Calu3 (cell line): ENCODE results near the gene CCDC192. TPM values are rescaled to one million over a fixed set of nuclear protein-coding genes. Genes with fewer than 3 reads are reported as not detected.

Experiments used
- BruUV-seq: library from RNA; stranded (reverse); fragments of 400-500 nt; replicated peaks from 2 replicates; lab custom pipeline; 2021; lab: Mats Ljungman, UMichigan
- CTCF ChIA-PET: fragments of 300-600 bp; sonication (Branson Sonifier 250); formaldehyde crosslinking; loops from one replicate; lab custom pipeline; 2022; ENCODE audit warnings: antibody characterized with exemption; lab: Charles Lee
- DNase-seq: peaks from one replicate; pipeline ENCODE4 v3.0.0; 2022
- H3K27ac Mint-ChIP-seq: one replicate; pipeline ENCODE4 v1.8.0; 2022; ENCODE audit warnings: mixed read lengths; ENCODE audit not compliant: unreplicated experiment
- H3K27me3 Mint-ChIP-seq: one replicate; pipeline ENCODE4 v1.8.0; 2022; ENCODE audit warnings: mixed read lengths; ENCODE audit not compliant: unreplicated experiment
- H3K36me3 Mint-ChIP-seq: one replicate; pipeline ENCODE4 v1.8.0; 2022; ENCODE audit warnings: mild to moderate bottlenecking, moderate library complexity, mixed read lengths; ENCODE audit not compliant: insufficient read depth, unreplicated experiment
- H3K4me1 Mint-ChIP-seq: one replicate; pipeline ENCODE4 v1.8.0; 2022; ENCODE audit warnings: mild to moderate bottlenecking, low read depth, mixed read lengths; ENCODE audit not compliant: unreplicated experiment
- H3K4me3 Mint-ChIP-seq: one replicate; pipeline ENCODE4 v1.8.0; 2022; ENCODE audit warnings: mild to moderate bottlenecking, low read depth, moderate library complexity, mixed read lengths; ENCODE audit not compliant: unreplicated experiment
- H3K9me3 Mint-ChIP-seq: one replicate; pipeline ENCODE4 v1.8.0; 2022; ENCODE audit warnings: low read depth, mixed read lengths; ENCODE audit not compliant: unreplicated experiment
- intact Hi-C: fragments of 100-400 bp; cut with micrococcal nuclease; formaldehyde crosslinking; loops from one replicate; pipeline ENCODE4 v1.10.0; 2022; ENCODE audit not compliant: unreplicated experiment
- total RNA-seq: library from RNA; stranded (reverse); gene quantifications from 2 replicates; pipeline ENCODE4 v1.2.3, GENCODE V29; 2022
- TF ChIP-seq, protein P1 (sequence below): fragments of 200-600 bp; IDR thresholded peaks from one replicate; pipeline ENCODE4 v1.8.0; 2022; ENCODE audit warnings: antibody characterized with exemption; ENCODE audit not compliant: unreplicated experiment

CCDC192 gene
- total RNA-seq, 1 experiment from 2014 or later: 2.5 TPM

DNA sequence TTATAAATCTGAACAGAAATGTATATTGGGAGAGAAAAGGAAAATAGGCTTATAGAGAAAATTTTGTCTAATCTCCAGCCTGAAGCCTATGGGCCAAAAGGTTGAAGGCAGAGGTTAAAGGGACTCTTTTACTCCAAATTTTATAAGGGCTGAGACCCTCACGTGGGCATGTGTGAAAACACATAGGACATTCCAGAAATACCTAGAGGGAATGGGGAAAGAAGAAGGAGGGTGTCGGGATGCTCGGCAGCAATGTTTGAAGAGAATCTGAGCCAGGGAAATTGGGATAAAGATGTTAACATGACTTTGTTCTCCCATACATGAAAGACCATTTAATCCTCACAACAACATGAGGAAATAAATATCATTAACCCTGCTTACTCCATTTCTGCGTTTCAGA is 278.3 kb downstream of the CCDC192 start:
- CTCF ChIA-PET: no interaction called here
- H3K4me3 Mint-ChIP-seq: no peak overlapping the region
- no TSS peak for BruUV-seq
- H3K27ac Mint-ChIP-seq: no peak overlapping the region
- no peak for DNase-seq
- H3K27me3 Mint-ChIP-seq: no peaks in the 10 kb centered on the region
- no peaks in the 10 kb centered on the region for H3K36me3 Mint-ChIP-seq
- no peaks in the 10 kb centered on the region for H3K9me3 Mint-ChIP-seq
- TF ChIP-seq, protein P1, sequence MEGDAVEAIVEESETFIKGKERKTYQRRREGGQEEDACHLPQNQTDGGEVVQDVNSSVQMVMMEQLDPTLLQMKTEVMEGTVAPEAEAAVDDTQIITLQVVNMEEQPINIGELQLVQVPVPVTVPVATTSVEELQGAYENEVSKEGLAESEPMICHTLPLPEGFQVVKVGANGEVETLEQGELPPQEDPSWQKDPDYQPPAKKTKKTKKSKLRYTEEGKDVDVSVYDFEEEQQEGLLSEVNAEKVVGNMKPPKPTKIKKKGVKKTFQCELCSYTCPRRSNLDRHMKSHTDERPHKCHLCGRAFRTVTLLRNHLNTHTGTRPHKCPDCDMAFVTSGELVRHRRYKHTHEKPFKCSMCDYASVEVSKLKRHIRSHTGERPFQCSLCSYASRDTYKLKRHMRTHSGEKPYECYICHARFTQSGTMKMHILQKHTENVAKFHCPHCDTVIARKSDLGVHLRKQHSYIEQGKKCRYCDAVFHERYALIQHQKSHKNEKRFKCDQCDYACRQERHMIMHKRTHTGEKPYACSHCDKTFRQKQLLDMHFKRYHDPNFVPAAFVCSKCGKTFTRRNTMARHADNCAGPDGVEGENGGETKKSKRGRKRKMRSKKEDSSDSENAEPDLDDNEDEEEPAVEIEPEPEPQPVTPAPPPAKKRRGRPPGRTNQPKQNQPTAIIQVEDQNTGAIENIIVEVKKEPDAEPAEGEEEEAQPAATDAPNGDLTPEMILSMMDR: no peak
- H3K4me1 Mint-ChIP-seq: peaks cover 39% of the 10 kb centered on the region
- intact Hi-C loops: no loop called here

DNA sequence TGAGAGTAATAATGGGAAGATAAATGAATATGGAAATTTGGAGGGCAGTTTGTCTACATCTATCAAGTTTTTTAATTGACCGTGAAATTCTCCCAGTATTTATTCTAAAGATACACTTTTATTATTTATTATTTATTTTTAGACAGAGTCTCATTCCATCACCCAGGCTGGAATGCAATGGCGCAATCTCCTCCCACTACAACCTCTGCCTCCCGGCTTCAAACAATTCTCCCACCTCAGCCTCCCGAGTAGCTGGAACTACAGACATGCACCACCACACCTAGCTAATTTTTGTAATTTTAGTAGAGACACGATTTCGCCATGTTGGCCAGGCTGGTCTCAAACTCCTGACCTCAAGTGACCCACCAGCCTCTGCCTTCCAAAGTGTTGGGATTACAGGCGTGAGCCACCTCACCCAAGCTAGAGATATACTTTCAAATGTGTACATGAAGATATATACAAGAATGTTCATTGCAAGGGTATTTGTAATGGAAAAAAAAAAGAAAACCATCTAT is 282.7 kb downstream of the CCDC192 start:
- no peak overlapping the region for H3K27ac Mint-ChIP-seq
- TF ChIP-seq, protein P1: no peak

DNA sequence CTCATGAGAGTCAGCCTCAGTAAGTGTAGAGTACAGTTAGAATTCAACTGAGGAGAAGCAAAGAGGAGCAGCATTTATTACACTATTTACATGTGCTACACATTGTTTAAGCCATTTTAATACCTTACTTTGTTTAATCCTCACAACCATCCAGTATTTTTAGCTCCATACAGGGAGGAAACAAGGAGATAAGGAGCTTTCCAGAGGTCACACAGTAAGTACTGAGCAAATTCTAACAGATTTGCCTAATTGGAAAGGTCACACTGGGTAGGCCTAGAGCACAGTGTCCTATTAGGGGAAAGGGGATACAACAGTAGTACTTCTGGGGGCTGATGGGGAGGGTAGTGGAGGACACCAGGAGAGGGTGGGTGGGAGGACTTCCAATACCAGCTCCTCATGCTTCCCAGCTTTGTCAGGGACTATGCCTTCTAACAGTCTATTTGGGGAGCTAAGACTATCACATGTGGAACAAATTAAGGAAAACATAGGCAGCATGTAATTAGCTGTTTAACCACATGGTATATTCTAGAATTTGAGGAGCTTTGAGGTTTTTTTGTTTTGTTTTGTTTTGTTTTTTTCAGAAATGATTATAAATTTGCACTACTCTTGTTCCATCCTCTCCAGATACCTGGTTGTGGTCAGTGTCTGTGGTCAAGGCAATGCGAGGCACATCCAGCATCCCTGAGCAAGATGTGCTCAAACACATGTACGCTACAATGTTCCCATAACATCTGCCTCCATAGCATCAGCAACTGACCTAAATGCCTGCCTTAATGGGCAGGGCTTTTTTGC is 284.4 kb downstream of the CCDC192 start:
- CTCF ChIA-PET: interaction anchor here (0.6 to 2.1 kb wide), 15 partner anchors 9 to 167 kb away, joined by 3 to 9 read pairs (median 3); no protein-coding TSS in a partner anchor
- H3K9me3 Mint-ChIP-seq: peaks cover 2% of the 10 kb centered on the region
- H3K36me3 Mint-ChIP-seq: peaks cover 5% of the 10 kb centered on the region
- no peaks in the 10 kb centered on the region for H3K27me3 Mint-ChIP-seq
- BruUV-seq: no TSS peak
- H3K27ac Mint-ChIP-seq: peak overlapping the region; percentile 51
- H3K4me1 Mint-ChIP-seq: peaks cover 24% of the 10 kb centered on the region
- intact Hi-C loops: no loop called here
- TF ChIP-seq, protein P1: no peak
- DNase-seq: no peak
- peak overlapping the region; percentile 7 for H3K4me3 Mint-ChIP-seq

More for the DNA sequence above, 282.7 kb downstream of the CCDC192 start:
- Mint-ChIP-seq H3K27me3 (no peaks in the 10 kb centered on the region), H3K4me1 (peaks cover 29% of the 10 kb centered on the region), H3K9me3 (peaks cover 2% of the 10 kb centered on the region), H3K4me3 (no peak overlapping the region), H3K36me3 (peaks cover 5% of the 10 kb centered on the region)
- CTCF ChIA-PET: no interaction called here
- intact Hi-C loops: no loop called here
- DNase-seq: no peak
- BruUV-seq: no TSS peak

DNA sequence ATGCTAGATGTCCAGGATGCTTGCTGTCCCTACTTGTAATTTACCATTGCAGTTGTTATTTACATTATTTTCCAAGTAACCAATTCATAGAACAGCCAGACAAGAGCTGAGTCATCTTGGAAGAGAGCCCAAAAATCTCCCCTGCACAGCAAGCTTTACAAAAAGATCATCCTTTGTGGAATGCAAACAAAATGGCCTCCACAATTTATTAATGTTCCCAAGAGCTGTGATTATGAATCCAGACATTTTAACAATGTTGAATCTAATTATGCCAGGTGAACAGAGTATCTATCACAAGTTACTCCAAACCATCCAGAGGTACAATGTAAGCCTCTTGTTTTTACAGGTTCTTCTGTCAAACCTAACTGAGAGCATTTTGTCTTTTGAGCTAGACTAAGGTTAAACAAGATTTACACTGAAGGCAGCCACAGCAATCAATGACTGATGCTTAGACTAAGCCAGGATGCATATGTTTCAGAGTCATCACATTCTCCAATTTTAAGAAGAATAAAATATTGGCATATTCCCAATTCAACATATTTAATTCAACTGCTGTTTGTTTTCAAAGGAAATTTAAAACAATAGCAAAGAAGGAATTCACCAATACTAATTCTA is 285.1 kb downstream of the CCDC192 start:
- intact Hi-C loops: no loop called here
- peak; percentile 76 for DNase-seq
- BruUV-seq: no TSS peak
- Mint-ChIP-seq H3K4me3 (peak overlapping the region; percentile 7), H3K4me1 (peaks cover 29% of the 10 kb centered on the region), H3K36me3 (peaks cover 5% of the 10 kb centered on the region), H3K27me3 (no peaks in the 10 kb centered on the region), H3K9me3 (peaks cover 5% of the 10 kb centered on the region), H3K27ac (peak overlapping the region; percentile 51)
- TF ChIP-seq, protein P1: no peak
- CTCF ChIA-PET: interaction anchor here (0.6 to 2.1 kb wide), 14 partner anchors 9 to 167 kb away, joined by 3 to 9 read pairs (median 3); no protein-coding TSS in a partner anchor

Other genes starting within 250 kb of the CCDC192 start
- gene PRRC1, start 185.8 kb upstream of the CCDC192 start, total RNA-seq: 80.5 and 87.8 TPM in 2 replicates
- not detected in 2 replicates for gene CTXN3, start 54.3 kb upstream of the CCDC192 start, total RNA-seq